Panc1 (cell line): Measurements from ENCODE around the gene MMP11. TPM values are rescaled to one million over a fixed set of nuclear protein-coding genes. Genes with fewer than 3 reads are reported as not detected.

ENCODE experiments used
- ATAC-seq: fragments of 200-7000 bp; cut with Tn5 transposase; 2 replicates; pipeline ENCODE4 v1.9.1; 2020; ENCODE audit warnings: mild to moderate bottlenecking, moderate library complexity
- BruUV-seq: library from RNA; stranded (reverse); fragments of 400-500 nt; replicated peaks from 2 replicates; lab custom pipeline; 2021; lab: Mats Ljungman, UMichigan
- CTCF ChIA-PET: fragments of 300-600 bp; sonication (Branson Sonifier 250); formaldehyde crosslinking; loops from one replicate; lab custom pipeline; 2022; ENCODE audit warnings: antibody characterized with exemption; lab: Charles Lee
- POLR2A ChIA-PET: fragments of 300-600 bp; sonication (Branson Sonifier 250); formaldehyde crosslinking; loops from one replicate; lab custom pipeline; 2022; ENCODE audit warnings: antibody characterized with exemption; lab: Charles Lee
- DNase-seq: peaks from one replicate; pipeline ENCODE4 v3.0.0-alpha.2; 2010; ENCODE audit warnings: low read depth, low spot score
- H3K27ac ChIP-seq: 2 replicates; pipeline ENCODE4 v1.5.1; 2011; ENCODE audit warnings: mild to moderate bottlenecking, low read length, inconsistent platforms
- H3K27me3 ChIP-seq: fragments of 200-500 bp; sonication (Bioruptor generic); 2 replicates; pipeline ENCODE4 v1.6.0; 2014; ENCODE audit warnings: low read length, inconsistent platforms; ENCODE audit not compliant: control insufficient read depth, insufficient read depth
- H3K36me3 ChIP-seq: fragments of 200-500 bp; sonication (Bioruptor generic); 2 replicates; pipeline ENCODE4 v1.5.1; 2014; ENCODE audit warnings: inconsistent platforms, mild to moderate bottlenecking, low read length, moderate library complexity; ENCODE audit not compliant: control insufficient read depth, insufficient read depth
- H3K4me1 ChIP-seq: 2 replicates; pipeline ENCODE4 v1.5.1; 2011; ENCODE audit warnings: inconsistent platforms, mild to moderate bottlenecking, low read length, moderate library complexity; ENCODE audit not compliant: control insufficient read depth, insufficient read depth
- H3K4me3 ChIP-seq, 2 experiments: 2 replicates each; pipeline ENCODE4 v1.5.1; 2011 to 2012; ENCODE audit warnings: low read depth in 2 of 2, low read length in 2 of 2, mild to moderate bottlenecking in 2 of 2, inconsistent platforms in 1 of 2, moderate library complexity in 1 of 2
- H3K9me3 ChIP-seq: fragments of 200-500 bp; sonication (Bioruptor generic); 2 replicates; pipeline ENCODE4 v1.5.1; 2014; ENCODE audit warnings: low read depth, mild to moderate bottlenecking, inconsistent platforms, low read length, moderate library complexity; ENCODE audit not compliant: control insufficient read depth, insufficient read depth
- POLR2AphosphoS5 ChIP-seq: IDR thresholded peaks from 2 replicates; pipeline ENCODE4 v1.6.1; 2012; ENCODE audit warnings: mild to moderate bottlenecking, low read depth, low read length, moderate library complexity
- SIN3A ChIP-seq: IDR thresholded peaks from 2 replicates; pipeline ENCODE4 v1.6.1; 2012; ENCODE audit warnings: low read depth, mild to moderate bottlenecking, low read length, moderate library complexity, borderline replicate concordance; ENCODE audit not compliant: insufficient read depth
- in situ Hi-C: cut with HindIII; loops from 2 replicates; pipeline ENCODE4 v1.10.0; 2016; ENCODE audit warnings: low sequenced_read_pairs, low pct_unique_long_range_greater_than_20kb
- intact Hi-C: fragments of 100-400 bp; cut with micrococcal nuclease; formaldehyde crosslinking; loops from one replicate; pipeline ENCODE4 v1.10.0; 2022; ENCODE audit not compliant: unreplicated experiment
- total RNA-seq: library from RNA; stranded (reverse); gene quantifications from one replicate; pipeline ENCODE4 v1.2.1, GENCODE V29; 2021; ENCODE audit not compliant: unreplicated experiment
- TF ChIP-seq, protein P1 (sequence below): fragments of 450-650 bp; IDR thresholded peaks from 2 replicates; pipeline ENCODE4 v1.5.1; 2017; ENCODE audit warnings: mild to moderate bottlenecking
- TF ChIP-seq, protein P2 (sequence below), 2 experiments: IDR thresholded peaks; 2 replicates each; pipeline ENCODE4 v1.6.1; 2011 to 2012; ENCODE audit warnings: low read depth in 2 of 2, control low read depth in 1 of 2, low read length in 1 of 2, mild to moderate bottlenecking in 1 of 2, moderate library complexity in 1 of 2; ENCODE audit not compliant: insufficient read depth in 1 of 2

Gene MMP11
- total RNA-seq, 1 experiment from 2014 or later = 3.0 TPM

DNA sequence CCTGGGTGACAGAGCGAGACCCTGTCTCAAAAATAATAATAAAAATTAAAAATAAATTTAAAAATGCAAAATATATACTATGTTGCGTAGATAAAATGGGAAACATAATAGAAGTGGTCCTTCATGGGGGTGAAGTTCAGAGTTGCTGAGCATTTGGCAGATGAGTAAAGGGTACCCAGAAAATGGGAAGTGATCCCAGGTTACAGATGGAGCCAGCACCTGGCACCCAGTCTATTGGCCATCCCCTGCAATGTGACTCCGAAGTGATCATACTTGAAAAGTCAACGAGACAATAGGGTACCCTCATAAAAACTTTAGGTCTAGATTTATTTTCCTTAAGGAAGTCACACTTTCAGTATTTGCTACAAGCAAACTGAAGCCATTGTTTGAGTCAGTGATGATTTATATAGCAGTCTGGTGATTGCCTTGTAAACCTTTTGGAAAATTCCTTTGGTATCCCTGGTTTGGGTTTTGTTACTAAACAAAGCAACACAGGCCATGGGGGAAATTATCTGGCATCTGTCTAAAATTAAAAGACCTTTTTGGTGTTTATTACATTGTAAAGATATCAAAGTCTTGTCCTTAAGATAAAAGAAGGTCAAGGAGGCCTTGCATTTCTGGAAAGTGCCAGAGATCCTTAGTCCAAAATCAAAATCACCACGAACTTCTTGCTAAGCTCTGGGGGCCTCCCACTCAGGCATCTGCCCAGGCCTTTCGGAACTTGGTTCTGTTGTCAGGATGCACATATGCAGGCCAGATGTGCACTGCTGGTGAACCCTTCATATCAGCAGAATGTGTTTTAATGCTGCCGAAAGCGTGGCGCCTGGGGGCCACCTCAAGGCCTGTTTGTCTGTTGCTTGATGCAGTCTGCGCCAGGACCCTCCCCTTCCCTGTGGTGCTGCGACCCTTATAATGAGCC, 18.4 kb downstream of the MMP11 start:
- in situ Hi-C loops = no loop called here
- Histone ChIP-seq H3K4me3 (no peak overlapping the region), H3K4me1 (peaks cover 4% of the 10 kb centered on the region; the same call in 1 of the 2 replicates), H3K36me3 (no peaks in the 10 kb centered on the region), H3K27me3 (no peaks in the 10 kb centered on the region), H3K27ac (no peak overlapping the region), H3K9me3 (no peaks in the 10 kb centered on the region)
- POLR2A ChIA-PET = no interaction called here
- BruUV-seq = no TSS peak
- DNase-seq (no peak), ATAC-seq (no peak)
- intact Hi-C loops = no loop called here
- TF ChIP-seq, protein P1, sequence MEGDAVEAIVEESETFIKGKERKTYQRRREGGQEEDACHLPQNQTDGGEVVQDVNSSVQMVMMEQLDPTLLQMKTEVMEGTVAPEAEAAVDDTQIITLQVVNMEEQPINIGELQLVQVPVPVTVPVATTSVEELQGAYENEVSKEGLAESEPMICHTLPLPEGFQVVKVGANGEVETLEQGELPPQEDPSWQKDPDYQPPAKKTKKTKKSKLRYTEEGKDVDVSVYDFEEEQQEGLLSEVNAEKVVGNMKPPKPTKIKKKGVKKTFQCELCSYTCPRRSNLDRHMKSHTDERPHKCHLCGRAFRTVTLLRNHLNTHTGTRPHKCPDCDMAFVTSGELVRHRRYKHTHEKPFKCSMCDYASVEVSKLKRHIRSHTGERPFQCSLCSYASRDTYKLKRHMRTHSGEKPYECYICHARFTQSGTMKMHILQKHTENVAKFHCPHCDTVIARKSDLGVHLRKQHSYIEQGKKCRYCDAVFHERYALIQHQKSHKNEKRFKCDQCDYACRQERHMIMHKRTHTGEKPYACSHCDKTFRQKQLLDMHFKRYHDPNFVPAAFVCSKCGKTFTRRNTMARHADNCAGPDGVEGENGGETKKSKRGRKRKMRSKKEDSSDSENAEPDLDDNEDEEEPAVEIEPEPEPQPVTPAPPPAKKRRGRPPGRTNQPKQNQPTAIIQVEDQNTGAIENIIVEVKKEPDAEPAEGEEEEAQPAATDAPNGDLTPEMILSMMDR = no peak
- TF ChIP-seq POLR2AphosphoS5 = no peak
- TF ChIP-seq, protein P2, sequence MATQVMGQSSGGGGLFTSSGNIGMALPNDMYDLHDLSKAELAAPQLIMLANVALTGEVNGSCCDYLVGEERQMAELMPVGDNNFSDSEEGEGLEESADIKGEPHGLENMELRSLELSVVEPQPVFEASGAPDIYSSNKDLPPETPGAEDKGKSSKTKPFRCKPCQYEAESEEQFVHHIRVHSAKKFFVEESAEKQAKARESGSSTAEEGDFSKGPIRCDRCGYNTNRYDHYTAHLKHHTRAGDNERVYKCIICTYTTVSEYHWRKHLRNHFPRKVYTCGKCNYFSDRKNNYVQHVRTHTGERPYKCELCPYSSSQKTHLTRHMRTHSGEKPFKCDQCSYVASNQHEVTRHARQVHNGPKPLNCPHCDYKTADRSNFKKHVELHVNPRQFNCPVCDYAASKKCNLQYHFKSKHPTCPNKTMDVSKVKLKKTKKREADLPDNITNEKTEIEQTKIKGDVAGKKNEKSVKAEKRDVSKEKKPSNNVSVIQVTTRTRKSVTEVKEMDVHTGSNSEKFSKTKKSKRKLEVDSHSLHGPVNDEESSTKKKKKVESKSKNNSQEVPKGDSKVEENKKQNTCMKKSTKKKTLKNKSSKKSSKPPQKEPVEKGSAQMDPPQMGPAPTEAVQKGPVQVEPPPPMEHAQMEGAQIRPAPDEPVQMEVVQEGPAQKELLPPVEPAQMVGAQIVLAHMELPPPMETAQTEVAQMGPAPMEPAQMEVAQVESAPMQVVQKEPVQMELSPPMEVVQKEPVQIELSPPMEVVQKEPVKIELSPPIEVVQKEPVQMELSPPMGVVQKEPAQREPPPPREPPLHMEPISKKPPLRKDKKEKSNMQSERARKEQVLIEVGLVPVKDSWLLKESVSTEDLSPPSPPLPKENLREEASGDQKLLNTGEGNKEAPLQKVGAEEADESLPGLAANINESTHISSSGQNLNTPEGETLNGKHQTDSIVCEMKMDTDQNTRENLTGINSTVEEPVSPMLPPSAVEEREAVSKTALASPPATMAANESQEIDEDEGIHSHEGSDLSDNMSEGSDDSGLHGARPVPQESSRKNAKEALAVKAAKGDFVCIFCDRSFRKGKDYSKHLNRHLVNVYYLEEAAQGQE (IDR thresholded peaks at IDR 0.05; ENCODE audit: insufficient read depth in 1 of 2, low read depth in 2 of 2, low read length in 1 of 2) = no peak
- CTCF ChIA-PET = no interaction called here

DNA sequence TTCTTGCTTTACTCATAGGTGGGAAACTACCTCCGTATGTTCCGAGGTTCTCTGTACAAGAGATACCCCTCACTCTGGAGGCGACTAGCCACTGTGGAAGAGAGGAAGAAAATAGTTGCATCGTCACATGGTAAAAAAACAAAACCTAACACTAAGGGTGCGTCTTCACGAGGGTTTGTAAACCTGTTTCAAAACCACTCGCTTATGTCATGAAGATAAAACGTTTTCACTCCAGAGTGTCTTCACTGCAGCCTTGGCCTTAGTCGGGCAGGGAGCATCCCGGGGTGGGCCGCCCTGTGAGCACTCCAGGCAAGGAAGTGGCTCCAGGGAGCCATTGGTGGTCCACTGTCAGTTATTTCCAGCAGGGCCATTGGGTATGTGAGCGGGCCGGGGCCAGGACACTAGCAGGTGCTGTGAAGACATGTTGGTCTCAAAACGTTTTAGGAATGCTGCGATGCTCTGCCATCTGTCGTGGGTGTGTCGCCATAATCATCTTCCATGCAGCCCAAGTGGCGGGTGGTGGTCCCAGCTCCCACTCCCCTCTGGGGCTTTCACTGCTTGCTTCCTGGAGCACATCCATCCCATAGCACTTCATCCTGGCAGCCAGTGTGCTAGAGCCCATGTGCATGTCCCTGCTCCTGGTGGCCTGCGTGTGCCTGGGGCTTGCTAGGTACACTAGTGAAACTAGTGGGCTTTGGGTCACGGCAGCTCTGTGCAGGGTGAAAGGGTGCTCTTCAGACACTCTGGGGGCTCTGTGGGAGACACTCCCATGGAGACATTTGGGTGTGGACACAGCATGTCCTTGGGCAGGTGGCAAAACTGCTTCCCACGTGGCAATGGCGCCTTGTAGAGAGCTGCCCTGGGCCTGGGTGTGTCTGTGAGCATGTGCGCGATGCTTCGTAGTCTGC, 19.3 kb downstream of the MMP11 start:
- in situ Hi-C loops = no loop called here
- TF ChIP-seq SIN3A = no peak
- no peaks in the 10 kb centered on the region for H3K36me3 ChIP-seq
- no peak overlapping the region for H3K4me3 ChIP-seq
- no peaks in the 10 kb centered on the region for H3K4me1 ChIP-seq
- no TSS peak for BruUV-seq
- no peak overlapping the region for H3K27ac ChIP-seq
- ATAC-seq = no peak
- intact Hi-C loops = no loop called here
- ChIA-PET CTCF (no interaction called here), POLR2A (interaction anchor here (0.6 kb wide), 1 partner anchor 25 kb away, joined by 6 read pairs; no protein-coding TSS in a partner anchor)
- H3K27me3 ChIP-seq = no peaks in the 10 kb centered on the region
- DNase-seq = no peak
- no peaks in the 10 kb centered on the region for H3K9me3 ChIP-seq
